HG02588 (cell line): ENCODE data around the gene SLC7A7.
"Not testable (repeated sequence)": the region's sequence is repeated elsewhere in the genome, so short reads cannot be mapped to it uniquely, and the experiment has no call there.

Source experiments
- ATAC-seq: cut with Tn5 transposase; IDR thresholded peaks from one replicate; pipeline ENCODE4 v1.9.1; 2021; ENCODE audit warnings: mild to moderate bottlenecking, moderate library complexity; ENCODE audit not compliant: unreplicated experiment

Gene SLC7A7

GRCh38 chr14:22814941-22815713 lies at the start of gene SLC7A7:
Gene SLC7A7, minus strand, starts transcription at chr14:22815435. Its CDS starts 2,037 bp downstream, at chr14:22813398.
- ATAC-seq: no peak

GRCh38 chr14:22864979-22865378 lies 49.7 kb upstream of the SLC7A7 start:
- no peak for ATAC-seq

- ATAC-seq: no peak
These were observed 46.4 kb upstream of the SLC7A7 start for GRCh38 chr14:22861651-22862050.

GRCh38 chr14:22860377-22860776 lies 45.1 kb upstream of the SLC7A7 start:
- not testable (repeated sequence) for ATAC-seq

- ATAC-seq: no peak
These were observed 41.2 kb upstream of the SLC7A7 start for GRCh38 chr14:22856428-22856827.

GRCh38 chr14:22854963-22855724 lies 39.9 kb upstream of the SLC7A7 start:
- no peak for ATAC-seq

GRCh38 chr14:22854296-22854695 lies 39.1 kb upstream of the SLC7A7 start:
- not testable (repeated sequence) for ATAC-seq

GRCh38 chr14:22852940-22853767 lies 37.9 kb upstream of the SLC7A7 start:
- ATAC-seq: peak; percentile 67

- ATAC-seq: no peak
These were observed 37.3 kb upstream of the SLC7A7 start for GRCh38 chr14:22852599-22852939.

GRCh38 chr14:22852178-22852577 lies 36.9 kb upstream of the SLC7A7 start:
- ATAC-seq: not testable (repeated sequence)

GRCh38 chr14:22850944-22851764 lies 35.9 kb upstream of the SLC7A7 start:
- ATAC-seq: no peak

- no peak for ATAC-seq
These were observed 34.1 kb upstream of the SLC7A7 start for GRCh38 chr14:22849212-22849819.

- no peak for ATAC-seq
These were observed 33.3 kb upstream of the SLC7A7 start for GRCh38 chr14:22848351-22849164.

GRCh38 chr14:22847661-22848341 lies 32.6 kb upstream of the SLC7A7 start:
- no peak for ATAC-seq

GRCh38 chr14:22846811-22847307 lies 31.6 kb upstream of the SLC7A7 start:
- no peak for ATAC-seq

- ATAC-seq: no peak
These were observed 30.8 kb upstream of the SLC7A7 start for GRCh38 chr14:22845821-22846625.

GRCh38 chr14:22845103-22845394 lies 29.8 kb upstream of the SLC7A7 start:
- ATAC-seq: no peak
